Measurements from ENCODE around the gene TCAF2.
"Not testable (repeated sequence)": the region's sequence is repeated elsewhere in the genome, so short reads cannot be mapped to it uniquely, and the experiment has no call there.

TCAF2 gene

GRCh38 chr7:143617204-143617603 is 3.6 kb upstream of the TCAF2 start:
- H2AFZ ChIP-seq (ENCODE audit: low read depth, low read length, severe bottlenecking); H4K20me1 ChIP-seq (ENCODE audit: low read depth, low read length); H3K4me2 ChIP-seq (ENCODE audit: low read depth, low read length, poor library complexity, severe bottlenecking); H3F3A ChIP-seq (ENCODE audit: insufficient read depth); H3K36me3 ChIP-seq (ENCODE audit: low read length); H3K27ac ChIP-seq (ENCODE audit: low read depth, low read length); H3K27me3 ChIP-seq (ENCODE audit: low read length); H3K4me3 ChIP-seq (ENCODE audit: insufficient read depth, low read length, poor library complexity, severe bottlenecking); H3K9me2 ChIP-seq (replicated peaks; ENCODE audit: insufficient read depth, low read length); H3K9ac ChIP-seq (ENCODE audit: low read length); H3K79me2 ChIP-seq (ENCODE audit: insufficient read depth, low read length); H3K9me3 ChIP-seq (ENCODE audit: insufficient read depth, low read length): not testable (repeated sequence)

GRCh38 chr7:143620058-143620457 is 716 bp upstream of the TCAF2 start:
- not testable (repeated sequence) for H2AFZ ChIP-seq (ENCODE audit: low read depth, low read length, severe bottlenecking); H3K9me2 ChIP-seq (replicated peaks; ENCODE audit: insufficient read depth, low read length)

GRCh38 chr7:143621175-143621574 is 401 bp downstream of the TCAF2 start:
- not testable (repeated sequence) for H3K79me2 ChIP-seq (ENCODE audit: insufficient read depth, low read length); H2AFZ ChIP-seq (ENCODE audit: low read depth, low read length, severe bottlenecking); H3F3A ChIP-seq (ENCODE audit: insufficient read depth); H3K36me3 ChIP-seq (ENCODE audit: low read length); H4K20me1 ChIP-seq (ENCODE audit: low read depth, low read length); H3K27me3 ChIP-seq (ENCODE audit: low read length); H3K4me3 ChIP-seq (ENCODE audit: insufficient read depth, low read length, poor library complexity, severe bottlenecking); H3K27ac ChIP-seq (ENCODE audit: low read depth, low read length); H3K9me3 ChIP-seq (ENCODE audit: insufficient read depth, low read length); H3K9ac ChIP-seq (ENCODE audit: low read length); H3K4me2 ChIP-seq (ENCODE audit: low read depth, low read length, poor library complexity, severe bottlenecking); H3K9me2 ChIP-seq (replicated peaks; ENCODE audit: insufficient read depth, low read length)

More at GRCh38 chr7:143620058-143620457, 716 bp upstream of the TCAF2 start:
- H3K79me2 ChIP-seq (ENCODE audit: insufficient read depth, low read length); H3K27ac ChIP-seq (ENCODE audit: low read depth, low read length); H3K4me2 ChIP-seq (ENCODE audit: low read depth, low read length, poor library complexity, severe bottlenecking); H3K9ac ChIP-seq (ENCODE audit: low read length); H4K20me1 ChIP-seq (ENCODE audit: low read depth, low read length); H3K27me3 ChIP-seq (ENCODE audit: low read length); H3K36me3 ChIP-seq (ENCODE audit: low read length); H3K9me3 ChIP-seq (ENCODE audit: insufficient read depth, low read length); H3F3A ChIP-seq (ENCODE audit: insufficient read depth); H3K4me3 ChIP-seq (ENCODE audit: insufficient read depth, low read length, poor library complexity, severe bottlenecking): not testable (repeated sequence)

GRCh38 chr7:143622130-143622529 is 1.4 kb downstream of the TCAF2 start:
- not testable (repeated sequence) for H3F3A ChIP-seq (ENCODE audit: insufficient read depth); H3K9me3 ChIP-seq (ENCODE audit: insufficient read depth, low read length); H3K36me3 ChIP-seq (ENCODE audit: low read length); H3K27me3 ChIP-seq (ENCODE audit: low read length); H2AFZ ChIP-seq (ENCODE audit: low read depth, low read length, severe bottlenecking); H3K79me2 ChIP-seq (ENCODE audit: insufficient read depth, low read length); H3K9ac ChIP-seq (ENCODE audit: low read length); H3K9me2 ChIP-seq (replicated peaks; ENCODE audit: insufficient read depth, low read length); H3K4me3 ChIP-seq (ENCODE audit: insufficient read depth, low read length, poor library complexity, severe bottlenecking); H4K20me1 ChIP-seq (ENCODE audit: low read depth, low read length); H3K4me2 ChIP-seq (ENCODE audit: low read depth, low read length, poor library complexity, severe bottlenecking); H3K27ac ChIP-seq (ENCODE audit: low read depth, low read length)

GRCh38 chr7:143630653-143631052 is 9.9 kb downstream of the TCAF2 start:
- not testable (repeated sequence) for H3K36me3 ChIP-seq (ENCODE audit: low read length); H2AFZ ChIP-seq (ENCODE audit: low read depth, low read length, severe bottlenecking); H3K9ac ChIP-seq (ENCODE audit: low read length); H4K20me1 ChIP-seq (ENCODE audit: low read depth, low read length); H3K27ac ChIP-seq (ENCODE audit: low read depth, low read length); H3K4me2 ChIP-seq (ENCODE audit: low read depth, low read length, poor library complexity, severe bottlenecking); H3K79me2 ChIP-seq (ENCODE audit: insufficient read depth, low read length); H3K9me3 ChIP-seq (ENCODE audit: insufficient read depth, low read length); H3F3A ChIP-seq (ENCODE audit: insufficient read depth); H3K4me3 ChIP-seq (ENCODE audit: insufficient read depth, low read length, poor library complexity, severe bottlenecking); H3K9me2 ChIP-seq (replicated peaks; ENCODE audit: insufficient read depth, low read length); H3K27me3 ChIP-seq (ENCODE audit: low read length)

- H3K4me3 ChIP-seq (ENCODE audit: insufficient read depth, low read length, poor library complexity, severe bottlenecking); H3K79me2 ChIP-seq (ENCODE audit: insufficient read depth, low read length); H3K36me3 ChIP-seq (ENCODE audit: low read length); H3K27me3 ChIP-seq (ENCODE audit: low read length); H3K4me2 ChIP-seq (ENCODE audit: low read depth, low read length, poor library complexity, severe bottlenecking); H3F3A ChIP-seq (ENCODE audit: insufficient read depth); H3K27ac ChIP-seq (ENCODE audit: low read depth, low read length); H3K9ac ChIP-seq (ENCODE audit: low read length); H3K9me2 ChIP-seq (replicated peaks; ENCODE audit: insufficient read depth, low read length); H4K20me1 ChIP-seq (ENCODE audit: low read depth, low read length); H3K9me3 ChIP-seq (ENCODE audit: insufficient read depth, low read length); H2AFZ ChIP-seq (ENCODE audit: low read depth, low read length, severe bottlenecking): not testable (repeated sequence)
Measured at GRCh38 chr7:143632506-143632905, 11.7 kb downstream of the TCAF2 start.

- H3K4me3 ChIP-seq (ENCODE audit: insufficient read depth, low read length, poor library complexity, severe bottlenecking); H3K79me2 ChIP-seq (ENCODE audit: insufficient read depth, low read length); H3K27me3 ChIP-seq (ENCODE audit: low read length); H3K9ac ChIP-seq (ENCODE audit: low read length); H3K9me2 ChIP-seq (replicated peaks; ENCODE audit: insufficient read depth, low read length); H3F3A ChIP-seq (ENCODE audit: insufficient read depth); H3K4me2 ChIP-seq (ENCODE audit: low read depth, low read length, poor library complexity, severe bottlenecking); H3K27ac ChIP-seq (ENCODE audit: low read depth, low read length); H2AFZ ChIP-seq (ENCODE audit: low read depth, low read length, severe bottlenecking); H3K9me3 ChIP-seq (ENCODE audit: insufficient read depth, low read length); H3K36me3 ChIP-seq (ENCODE audit: low read length); H4K20me1 ChIP-seq (ENCODE audit: low read depth, low read length): not testable (repeated sequence)
Measured at GRCh38 chr7:143633013-143633618, 12.3 kb downstream of the TCAF2 start.

- not testable (repeated sequence) for H2AFZ ChIP-seq (ENCODE audit: low read depth, low read length, severe bottlenecking); H3K36me3 ChIP-seq (ENCODE audit: low read length); H3K4me2 ChIP-seq (ENCODE audit: low read depth, low read length, poor library complexity, severe bottlenecking); H4K20me1 ChIP-seq (ENCODE audit: low read depth, low read length); H3K4me3 ChIP-seq (ENCODE audit: insufficient read depth, low read length, poor library complexity, severe bottlenecking); H3K79me2 ChIP-seq (ENCODE audit: insufficient read depth, low read length); H3K27ac ChIP-seq (ENCODE audit: low read depth, low read length); H3K9ac ChIP-seq (ENCODE audit: low read length); H3K9me3 ChIP-seq (ENCODE audit: insufficient read depth, low read length); H3F3A ChIP-seq (ENCODE audit: insufficient read depth); H3K9me2 ChIP-seq (replicated peaks; ENCODE audit: insufficient read depth, low read length); H3K27me3 ChIP-seq (ENCODE audit: low read length)
Measured at GRCh38 chr7:143635364-143636240, 14.8 kb downstream of the TCAF2 start.
